Caco-2 (cell line): ENCODE data around the gene GLP1R. TPM values are rescaled to one million over a fixed set of nuclear protein-coding genes. Genes with fewer than 3 reads are reported as not detected.

Experiments
- BruUV-seq: library from RNA; stranded (reverse); fragments of 400-500 nt; replicated peaks from 2 replicates; lab custom pipeline; 2021; lab: Mats Ljungman, UMichigan
- CTCF ChIA-PET: fragments of 300-600 bp; sonication (Branson Sonifier 250); formaldehyde crosslinking; loops from one replicate; lab custom pipeline; 2022; ENCODE audit warnings: antibody characterized with exemption; lab: Charles Lee
- POLR2A ChIA-PET: fragments of 300-600 bp; sonication (Branson Sonifier 250); formaldehyde crosslinking; loops from one replicate; lab custom pipeline; 2022; ENCODE audit warnings: antibody characterized with exemption; lab: Charles Lee
- DNase-seq, 2 experiments: peaks; one replicate each; pipeline versions ENCODE4 v3.0.0 to v3.0.0-alpha.2; 2020 to 2022
- H3K27me3 ChIP-seq: replicated peaks from 2 replicates; pipeline ENCODE4 v1.6.0; 2011; ENCODE audit warnings: low read length; ENCODE audit not compliant: control insufficient read depth, insufficient read depth
- H3K36me3 ChIP-seq: 2 replicates; pipeline ENCODE4 v1.5.1; 2011; ENCODE audit warnings: low read length; ENCODE audit not compliant: control insufficient read depth, insufficient read depth
- H3K4me1 ChIP-seq: fragments of 250-450 bp; sonication (Bioruptor Pico); 2 replicates; pipeline ENCODE4 v1.5.1; 2020; ENCODE audit warnings: mild to moderate bottlenecking
- H3K4me3 ChIP-seq: 2 replicates; pipeline ENCODE4 v1.5.1; 2011; ENCODE audit warnings: low read depth, mild to moderate bottlenecking, control low read depth, low read length
- H3K9me3 ChIP-seq: fragments of 250-450 bp; sonication (Bioruptor Pico); 2 replicates; pipeline ENCODE4 v1.5.1; 2020; ENCODE audit warnings: mild to moderate bottlenecking, moderate library complexity
- H3K27ac Mint-ChIP-seq: one replicate; pipeline ENCODE4 v1.8.0; 2022; ENCODE audit warnings: mixed read lengths; ENCODE audit not compliant: unreplicated experiment
- H3K27me3 Mint-ChIP-seq: one replicate; pipeline ENCODE4 v1.8.0; 2022; ENCODE audit warnings: mixed read lengths; ENCODE audit not compliant: insufficient read depth, unreplicated experiment
- H3K36me3 Mint-ChIP-seq: one replicate; pipeline ENCODE4 v1.8.0; 2022; ENCODE audit warnings: mild to moderate bottlenecking, mixed read lengths; ENCODE audit not compliant: insufficient read depth, unreplicated experiment
- H3K4me1 Mint-ChIP-seq: one replicate; pipeline ENCODE4 v1.8.0; 2022; ENCODE audit warnings: low read depth, mixed read lengths; ENCODE audit not compliant: unreplicated experiment
- H3K4me3 Mint-ChIP-seq: one replicate; pipeline ENCODE4 v1.8.0; 2022; ENCODE audit warnings: mild to moderate bottlenecking, moderate library complexity, mixed read lengths; ENCODE audit not compliant: unreplicated experiment
- H3K9me3 Mint-ChIP-seq: one replicate; pipeline ENCODE4 v1.8.0; 2022; ENCODE audit warnings: mixed read lengths; ENCODE audit not compliant: unreplicated experiment
- intact Hi-C: fragments of 100-400 bp; cut with micrococcal nuclease; formaldehyde crosslinking; loops from one replicate; pipeline ENCODE4 v1.10.0; 2022; ENCODE audit not compliant: unreplicated experiment
- total RNA-seq: library from RNA; stranded (reverse); gene quantifications from 2 replicates; pipeline ENCODE4 v1.2.3, GENCODE V29; 2022
- TF ChIP-seq, protein P1 (sequence below), 2 experiments: fragments of 200-600 bp in 1 of 2; IDR thresholded peaks; 1 replicate in 1 of 2; 2 replicates in 1 of 2; pipeline versions ENCODE4 v1.5.1 to v1.8.0; 2011 to 2022; ENCODE audit warnings: antibody characterized with exemption in 1 of 2, control low read depth in 1 of 2, inconsistent platforms in 1 of 2, low read depth in 1 of 2, low read length in 1 of 2, mild to moderate bottlenecking in 1 of 2, moderate library complexity in 1 of 2; ENCODE audit not compliant: insufficient read depth in 1 of 2, severe bottlenecking in 1 of 2, unreplicated experiment in 1 of 2

The GLP1R gene
- total RNA-seq, 1 experiment from 2014 or later = not detected

GRCh38 chr6:39076623-39077535 lies 28.3 kb downstream of the GLP1R start:
- H3K36me3 Mint-ChIP-seq = no peaks in the 10 kb centered on the region
- H3K27ac Mint-ChIP-seq = no peak overlapping the region

GRCh38 chr6:39077882-39078594 lies 29.5 kb downstream of the GLP1R start:
- H3K4me1 Mint-ChIP-seq = no peaks in the 10 kb centered on the region
- intact Hi-C loops = no loop called here
- H3K36me3 Mint-ChIP-seq = no peaks in the 10 kb centered on the region
- H3K9me3 ChIP-seq = no peaks in the 10 kb centered on the region
- no peaks in the 10 kb centered on the region for H3K4me1 ChIP-seq
- POLR2A ChIA-PET = no interaction called here
- no peak for DNase-seq
- BruUV-seq = no TSS peak
- no peaks in the 10 kb centered on the region for H3K27me3 Mint-ChIP-seq
- TF ChIP-seq, protein P1, sequence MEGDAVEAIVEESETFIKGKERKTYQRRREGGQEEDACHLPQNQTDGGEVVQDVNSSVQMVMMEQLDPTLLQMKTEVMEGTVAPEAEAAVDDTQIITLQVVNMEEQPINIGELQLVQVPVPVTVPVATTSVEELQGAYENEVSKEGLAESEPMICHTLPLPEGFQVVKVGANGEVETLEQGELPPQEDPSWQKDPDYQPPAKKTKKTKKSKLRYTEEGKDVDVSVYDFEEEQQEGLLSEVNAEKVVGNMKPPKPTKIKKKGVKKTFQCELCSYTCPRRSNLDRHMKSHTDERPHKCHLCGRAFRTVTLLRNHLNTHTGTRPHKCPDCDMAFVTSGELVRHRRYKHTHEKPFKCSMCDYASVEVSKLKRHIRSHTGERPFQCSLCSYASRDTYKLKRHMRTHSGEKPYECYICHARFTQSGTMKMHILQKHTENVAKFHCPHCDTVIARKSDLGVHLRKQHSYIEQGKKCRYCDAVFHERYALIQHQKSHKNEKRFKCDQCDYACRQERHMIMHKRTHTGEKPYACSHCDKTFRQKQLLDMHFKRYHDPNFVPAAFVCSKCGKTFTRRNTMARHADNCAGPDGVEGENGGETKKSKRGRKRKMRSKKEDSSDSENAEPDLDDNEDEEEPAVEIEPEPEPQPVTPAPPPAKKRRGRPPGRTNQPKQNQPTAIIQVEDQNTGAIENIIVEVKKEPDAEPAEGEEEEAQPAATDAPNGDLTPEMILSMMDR (IDR thresholded peaks at IDR 0.05; ENCODE audit: insufficient read depth in 1 of 2, low read depth in 1 of 2, low read length in 1 of 2, severe bottlenecking in 1 of 2, unreplicated experiment in 1 of 2) = no peak
- H3K9me3 Mint-ChIP-seq = no peaks in the 10 kb centered on the region
- H3K27ac Mint-ChIP-seq = no peak overlapping the region
- no peak overlapping the region for H3K4me3 Mint-ChIP-seq
- no peak overlapping the region for H3K4me3 ChIP-seq
- no peaks in the 10 kb centered on the region for H3K36me3 ChIP-seq
- no peaks in the 10 kb centered on the region for H3K27me3 ChIP-seq
- CTCF ChIA-PET = no interaction called here

More at GRCh38 chr6:39076623-39077535, 28.3 kb downstream of the GLP1R start:
- TF ChIP-seq, protein P1 (IDR thresholded peaks at IDR 0.05; ENCODE audit: insufficient read depth in 1 of 2, low read depth in 1 of 2, low read length in 1 of 2, severe bottlenecking in 1 of 2, unreplicated experiment in 1 of 2) = no peak
- no peaks in the 10 kb centered on the region for H3K36me3 ChIP-seq
- H3K9me3 ChIP-seq = no peaks in the 10 kb centered on the region
- ChIA-PET CTCF (interaction anchor here (0.6 kb wide), 1 partner anchor 374 kb away, joined by 6 read pairs; no protein-coding TSS in a partner anchor), POLR2A (no interaction called here)
- no peaks in the 10 kb centered on the region for H3K27me3 Mint-ChIP-seq
- H3K4me3 ChIP-seq = no peak overlapping the region
- H3K4me3 Mint-ChIP-seq = no peak overlapping the region
- no peak for DNase-seq
- H3K9me3 Mint-ChIP-seq = no peaks in the 10 kb centered on the region
- intact Hi-C loops = no loop called here
- no TSS peak for BruUV-seq
- H3K27me3 ChIP-seq = no peaks in the 10 kb centered on the region
- H3K4me1 Mint-ChIP-seq = no peaks in the 10 kb centered on the region
- no peaks in the 10 kb centered on the region for H3K4me1 ChIP-seq

DNA sequence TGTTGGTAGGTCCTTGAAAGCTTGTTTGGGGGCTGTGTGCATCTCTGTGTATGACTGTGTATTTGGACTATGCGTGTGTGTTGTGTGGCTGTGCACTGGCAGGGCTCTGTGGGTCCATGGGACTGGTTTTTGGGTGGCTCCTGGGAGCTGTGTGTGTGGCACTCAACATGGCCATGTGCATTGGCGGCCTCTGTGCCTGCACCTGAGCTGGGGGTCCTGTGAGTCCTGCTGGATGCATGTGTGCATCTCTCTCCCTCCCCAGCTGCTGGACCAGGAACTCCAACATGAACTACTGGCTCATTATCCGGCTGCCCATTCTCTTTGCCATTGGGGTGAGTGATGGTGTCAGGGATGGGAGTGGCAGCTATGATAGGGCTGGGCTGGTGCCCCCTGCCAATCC lies 30.1 kb downstream of the GLP1R start:
- no peaks in the 10 kb centered on the region for H3K9me3 Mint-ChIP-seq
- BruUV-seq = no TSS peak
- ChIA-PET POLR2A (no interaction called here), CTCF (no interaction called here)
- no peaks in the 10 kb centered on the region for H3K36me3 ChIP-seq
- TF ChIP-seq, protein P1 (IDR thresholded peaks at IDR 0.05; ENCODE audit: insufficient read depth in 1 of 2, low read depth in 1 of 2, low read length in 1 of 2, severe bottlenecking in 1 of 2, unreplicated experiment in 1 of 2) = no peak
- H3K4me1 ChIP-seq = no peaks in the 10 kb centered on the region
- H3K27me3 ChIP-seq = no peaks in the 10 kb centered on the region
- H3K4me1 Mint-ChIP-seq = no peaks in the 10 kb centered on the region
- no peaks in the 10 kb centered on the region for H3K9me3 ChIP-seq
- no peak overlapping the region for H3K4me3 ChIP-seq
- no peaks in the 10 kb centered on the region for H3K36me3 Mint-ChIP-seq
- DNase-seq = no peak
- no peak overlapping the region for H3K4me3 Mint-ChIP-seq
- intact Hi-C loops = no loop called here
- H3K27ac Mint-ChIP-seq = no peak overlapping the region
- no peaks in the 10 kb centered on the region for H3K27me3 Mint-ChIP-seq
